Mesothelial cell of epicardium (in vitro differentiated cells): ENCODE measurements around the gene OR3A2. TPM values are rescaled to one million over a fixed set of nuclear protein-coding genes. Genes with fewer than 3 reads are reported as not detected.
"Not testable (repeated sequence)": the region's sequence is repeated elsewhere in the genome, so short reads cannot be mapped to it uniquely, and the experiment has no call there.

Source experiments
- DNase-seq, 2 experiments: peaks; one replicate each; pipeline ENCODE4 v3.0.0; 2021; ENCODE audit warnings: low spot score in 2 of 2; ENCODE audit not compliant: unreplicated experiment in 2 of 2
- H3K27ac Mint-ChIP-seq: 2 replicates; pipeline ENCODE4 v1.8.0; 2021; ENCODE audit warnings: mixed read lengths
- H3K27me3 Mint-ChIP-seq: 2 replicates; pipeline ENCODE4 v1.8.0; 2021; ENCODE audit warnings: low read depth, mixed read lengths
- H3K36me3 Mint-ChIP-seq: 2 replicates; pipeline ENCODE4 v1.8.0; 2021; ENCODE audit warnings: mixed read lengths
- H3K4me1 Mint-ChIP-seq: 2 replicates; pipeline ENCODE4 v1.8.0; 2021; ENCODE audit warnings: mixed read lengths
- H3K4me3 Mint-ChIP-seq: 2 replicates; pipeline ENCODE4 v1.8.0; 2021; ENCODE audit warnings: mild to moderate bottlenecking, moderate library complexity, mixed read lengths
- H3K9me3 Mint-ChIP-seq: 2 replicates; pipeline ENCODE4 v1.8.0; 2021; ENCODE audit warnings: mixed read lengths
- total RNA-seq: library from RNA; stranded (reverse); gene quantifications from 3 replicates; pipeline ENCODE4 v1.2.1, GENCODE V29; 2021
- TF ChIP-seq, protein P1 (sequence below): fragments of 200-600 bp; sonication (generic); IDR thresholded peaks from one replicate; pipeline ENCODE4 v1.5.0; 2021; ENCODE audit warnings: antibody characterized with exemption; ENCODE audit not compliant: unreplicated experiment

OR3A2 gene
- total RNA-seq, 1 donor from 2014 or later = not detected

DNA sequence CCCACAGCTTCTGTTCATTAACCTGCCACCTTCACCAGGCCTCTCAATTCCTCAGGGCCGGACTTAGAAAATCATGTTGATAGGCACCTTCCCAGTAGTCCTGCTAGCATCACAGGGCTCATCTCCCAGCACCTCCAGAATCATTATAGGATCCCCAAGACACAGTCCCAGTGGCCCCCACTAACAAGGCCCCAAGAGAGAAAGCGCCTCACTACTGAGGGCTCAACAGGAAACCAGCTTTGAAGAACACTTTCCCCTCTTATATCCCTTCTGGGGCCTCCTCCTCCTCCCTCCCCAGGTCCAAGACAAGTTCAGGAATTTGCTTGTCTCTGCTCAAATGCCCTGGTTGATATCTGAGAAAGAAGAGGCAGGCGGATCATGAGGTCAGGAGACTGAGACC lies 25.0 kb upstream of the OR3A2 start, which contains the start of gene OR3A3:
Gene OR3A3 (plus strand): TSS at position 301 of the 400 bp plus-strand sequence.
- Mint-ChIP-seq H3K27me3 (no peaks in the 10 kb centered on the region), H3K27ac (no peak within 1 kb of the TSS), H3K4me1 (no peaks in the 10 kb centered on the region), H3K9me3 (peaks cover 53% of the 10 kb centered on the region), H3K4me3 (no peak within 1 kb of the TSS), H3K36me3 (no peaks in the 10 kb centered on the region)
- no peak for DNase-seq
- TF ChIP-seq, protein P1, sequence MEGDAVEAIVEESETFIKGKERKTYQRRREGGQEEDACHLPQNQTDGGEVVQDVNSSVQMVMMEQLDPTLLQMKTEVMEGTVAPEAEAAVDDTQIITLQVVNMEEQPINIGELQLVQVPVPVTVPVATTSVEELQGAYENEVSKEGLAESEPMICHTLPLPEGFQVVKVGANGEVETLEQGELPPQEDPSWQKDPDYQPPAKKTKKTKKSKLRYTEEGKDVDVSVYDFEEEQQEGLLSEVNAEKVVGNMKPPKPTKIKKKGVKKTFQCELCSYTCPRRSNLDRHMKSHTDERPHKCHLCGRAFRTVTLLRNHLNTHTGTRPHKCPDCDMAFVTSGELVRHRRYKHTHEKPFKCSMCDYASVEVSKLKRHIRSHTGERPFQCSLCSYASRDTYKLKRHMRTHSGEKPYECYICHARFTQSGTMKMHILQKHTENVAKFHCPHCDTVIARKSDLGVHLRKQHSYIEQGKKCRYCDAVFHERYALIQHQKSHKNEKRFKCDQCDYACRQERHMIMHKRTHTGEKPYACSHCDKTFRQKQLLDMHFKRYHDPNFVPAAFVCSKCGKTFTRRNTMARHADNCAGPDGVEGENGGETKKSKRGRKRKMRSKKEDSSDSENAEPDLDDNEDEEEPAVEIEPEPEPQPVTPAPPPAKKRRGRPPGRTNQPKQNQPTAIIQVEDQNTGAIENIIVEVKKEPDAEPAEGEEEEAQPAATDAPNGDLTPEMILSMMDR = no peak

DNA sequence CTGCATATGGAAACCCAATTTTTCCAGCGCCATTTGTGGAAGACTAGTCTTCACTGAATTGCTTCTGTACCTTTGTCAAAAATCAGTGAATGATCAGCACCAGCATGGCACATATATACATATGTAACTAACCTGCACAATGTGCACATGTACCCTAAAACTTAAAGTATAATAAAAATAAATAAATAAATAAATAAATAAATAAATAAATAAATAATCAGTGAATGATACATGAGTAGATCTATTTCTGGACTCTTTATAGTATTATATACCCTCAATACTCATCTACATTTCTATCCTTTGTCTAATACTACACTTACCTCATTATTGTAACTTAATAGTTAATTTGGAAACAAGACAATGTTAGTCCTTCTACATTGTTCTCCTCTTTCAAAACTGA lies 17.7 kb upstream of the OR3A2 start:
- not testable (repeated sequence) for H3K36me3 Mint-ChIP-seq, H3K27me3 Mint-ChIP-seq, H3K4me3 Mint-ChIP-seq, H3K27ac Mint-ChIP-seq, DNase-seq, H3K4me1 Mint-ChIP-seq
- H3K9me3 Mint-ChIP-seq = peaks cover 83% of the 10 kb centered on the region

DNA sequence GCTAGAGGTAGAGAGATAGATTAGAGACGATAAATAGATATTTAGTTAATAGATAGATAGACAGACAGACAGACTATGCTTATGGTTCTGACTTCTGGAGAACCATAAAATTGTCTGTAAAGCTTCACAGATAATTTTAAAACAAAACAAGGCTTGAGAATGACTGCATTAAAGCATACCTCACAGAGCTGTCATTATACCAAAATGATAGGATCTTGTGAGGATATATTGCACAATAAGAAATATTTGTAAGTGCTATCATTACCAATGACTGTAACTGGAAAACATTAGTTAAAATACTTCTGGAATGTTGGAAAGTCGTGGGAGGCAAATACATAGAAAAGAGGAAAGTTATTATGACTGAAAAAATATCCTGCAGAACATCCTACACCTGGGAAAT lies 15.7 kb upstream of the OR3A2 start:
- no peaks in the 10 kb centered on the region for H3K36me3 Mint-ChIP-seq
- no peak overlapping the region for H3K27ac Mint-ChIP-seq
- H3K9me3 Mint-ChIP-seq = peaks cover 75% of the 10 kb centered on the region
- TF ChIP-seq, protein P1 = no peak
- H3K4me3 Mint-ChIP-seq = no peak overlapping the region
- DNase-seq = no peak
- no peaks in the 10 kb centered on the region for H3K4me1 Mint-ChIP-seq
- H3K27me3 Mint-ChIP-seq = no peaks in the 10 kb centered on the region

DNA sequence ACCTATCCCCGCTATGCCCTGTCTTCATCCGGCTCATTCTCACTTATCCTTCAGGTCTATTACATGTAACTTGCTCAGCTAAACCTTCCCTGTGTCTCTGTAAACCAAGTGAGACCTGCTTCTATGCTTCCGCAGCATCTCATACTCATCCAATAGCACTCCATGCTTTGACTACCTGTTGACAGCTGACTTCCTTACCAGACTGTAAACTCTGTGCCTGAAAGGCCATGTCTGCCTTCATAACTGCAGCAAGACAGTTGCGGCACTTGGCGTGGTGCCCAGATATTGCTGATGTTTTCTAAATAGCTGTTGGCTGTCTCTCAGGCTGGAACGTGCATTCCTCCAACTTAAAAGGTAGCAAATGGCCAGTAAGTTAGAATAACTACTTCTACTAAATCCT lies 13.9 kb upstream of the OR3A2 start:
- no peaks in the 10 kb centered on the region for H3K4me1 Mint-ChIP-seq
- H3K27me3 Mint-ChIP-seq = no peaks in the 10 kb centered on the region
- no peak overlapping the region for H3K4me3 Mint-ChIP-seq
- TF ChIP-seq, protein P1 = no peak
- H3K9me3 Mint-ChIP-seq = peaks cover 65% of the 10 kb centered on the region
- peaks cover 2% of the 10 kb centered on the region for H3K36me3 Mint-ChIP-seq
- H3K27ac Mint-ChIP-seq = no peak overlapping the region
- no peak for DNase-seq

DNA sequence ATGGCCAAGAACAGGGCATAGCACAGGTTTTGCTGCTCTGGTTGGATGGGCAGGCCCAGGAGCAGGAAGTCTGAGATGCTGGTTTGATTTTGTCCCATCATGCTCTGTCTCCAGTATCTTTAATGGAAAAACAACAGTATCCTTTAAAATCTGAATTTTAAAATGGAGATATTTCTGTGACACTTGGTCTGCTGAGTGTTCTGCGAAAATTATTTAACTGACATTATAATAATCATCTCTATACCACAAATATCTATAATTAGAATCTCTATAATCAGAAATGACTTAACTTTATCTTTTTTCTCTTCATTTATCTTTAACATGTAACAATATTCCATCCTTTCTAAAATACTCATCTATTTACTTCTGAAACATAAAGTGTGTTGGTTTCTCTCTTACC lies 12.2 kb upstream of the OR3A2 start, which contains the start of gene OR1E1:
Gene OR1E1 (minus strand): TSS at position 101 of the 400 bp plus-strand sequence. CDS start 0 bp downstream, at position 101.
- TF ChIP-seq, protein P1 = no peak
- no peak within 1 kb of the TSS for H3K27ac Mint-ChIP-seq
- H3K4me3 Mint-ChIP-seq = no peak within 1 kb of the TSS
- H3K36me3 Mint-ChIP-seq = peaks cover 2% of the 10 kb centered on the region
- DNase-seq = no peak
- no peaks in the 10 kb centered on the region for H3K27me3 Mint-ChIP-seq
- peaks cover 61% of the 10 kb centered on the region for H3K9me3 Mint-ChIP-seq
- no peaks in the 10 kb centered on the region for H3K4me1 Mint-ChIP-seq

DNA sequence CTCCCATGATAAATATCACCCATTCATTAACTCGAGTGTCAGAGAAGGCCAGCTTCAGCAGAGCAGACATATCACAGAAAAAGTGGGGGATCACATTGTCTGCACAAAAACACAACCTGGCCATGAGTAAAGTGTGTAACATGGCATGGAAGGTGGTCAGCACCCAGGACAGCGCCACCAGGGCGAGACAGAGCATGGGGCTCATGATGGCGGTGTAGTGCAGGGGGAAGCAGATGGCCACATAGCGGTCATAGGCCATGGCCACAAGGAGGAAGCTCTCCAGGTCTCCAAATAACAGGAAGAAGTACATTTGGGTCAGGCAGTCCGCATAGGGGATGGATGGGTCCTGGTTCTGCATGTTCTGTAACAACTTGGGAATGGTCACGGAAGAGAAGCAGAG lies 11.7 kb upstream of the OR3A2 start:
- DNase-seq = not testable (repeated sequence)

DNA sequence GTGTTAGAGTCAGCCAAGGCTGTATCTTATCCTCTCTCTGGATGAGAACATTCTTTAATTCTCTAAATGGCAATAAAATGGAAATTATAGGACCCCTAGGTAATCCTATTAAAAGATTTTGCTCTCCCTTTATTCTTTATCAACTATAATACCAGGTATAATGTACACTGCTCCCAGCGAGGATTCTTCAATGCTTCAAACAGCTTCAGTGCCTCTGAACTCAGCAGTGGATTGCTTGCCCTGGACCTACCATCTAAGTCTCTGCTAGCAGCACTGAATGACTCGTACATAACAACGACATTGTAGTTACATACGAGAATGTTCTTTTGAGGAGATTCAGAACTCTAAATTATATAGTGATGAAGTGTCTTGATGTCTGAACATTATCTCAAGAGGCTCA lies 3.7 kb upstream of the OR3A2 start:
- Mint-ChIP-seq H3K36me3 (no peaks in the 10 kb centered on the region), H3K4me1 (no peaks in the 10 kb centered on the region), H3K27ac (no peak overlapping the region), H3K9me3 (peaks cover 53% of the 10 kb centered on the region), H3K27me3 (no peaks in the 10 kb centered on the region), H3K4me3 (no peak overlapping the region)
- TF ChIP-seq, protein P1 = no peak
- no peak for DNase-seq

More for the DNA sequence above, 11.7 kb upstream of the OR3A2 start:
- H3K4me3 Mint-ChIP-seq, H3K4me1 Mint-ChIP-seq, H3K36me3 Mint-ChIP-seq, H3K27me3 Mint-ChIP-seq, H3K27ac Mint-ChIP-seq: not testable (repeated sequence)
- peaks cover 56% of the 10 kb centered on the region for H3K9me3 Mint-ChIP-seq
